Body of pancreas (tissue), 4 donors: ENCODE data around the gene CPM. TPM values are rescaled to one million over a fixed set of nuclear protein-coding genes. Genes with fewer than 3 reads are reported as not detected.

Source experiments
- ATAC-seq: fragments of 150-250 bp; one replicate; pipeline ENCODE4 v1.9.1; 2016
- DNase-seq, 4 donors: peaks; one replicate each; pipeline ENCODE4 v3.0.0-alpha.2; 2019
- H3K27ac ChIP-seq, 4 donors: fragments of 200-600 bp; sonication (generic); 1 replicate in 3 of 4; 2 replicates in 1 of 4; pipeline versions ENCODE4 v1.5.1 to v1.6.1; 2016 to 2019; ENCODE audit warnings: mild to moderate bottlenecking in 1 of 4, mixed read lengths in 1 of 4, moderate library complexity in 1 of 4
- H3K27me3 ChIP-seq, 2 donors: fragments of 200-600 bp; sonication (generic); one replicate each; pipeline ENCODE4 v1.6.0; 2016; ENCODE audit warnings: mild to moderate bottlenecking in 1 of 2
- H3K36me3 ChIP-seq, 2 donors: fragments of 200-600 bp; sonication (generic); replicated peaks in 1 of 2; 2 replicates each; pipeline ENCODE4 v1.5.1; 2016; ENCODE audit warnings: low read depth in 2 of 2; ENCODE audit not compliant: insufficient read depth in 1 of 2
- H3K4me1 ChIP-seq: fragments of 200-600 bp; sonication (generic); one replicate; pipeline ENCODE4 v1.6.0; 2016
- H3K4me3 ChIP-seq, 2 donors: fragments of 200-600 bp; sonication (generic); 1 replicate in 1 of 2; 2 replicates in 1 of 2; pipeline ENCODE4 v1.5.1; 2016 to 2019
- H3K9me3 ChIP-seq, 3 donors: fragments of 200-600 bp; sonication (generic); 1 replicate in 2 of 3; 2 replicates in 1 of 3; pipeline ENCODE4 v1.5.1; 2016
- CTCF ChIP-seq, 7 experiments: fragments of 450-650 bp in 4 of 7; fragments of 200-600 bp in 3 of 7; sonication (generic) in 3 of 7; IDR thresholded peaks; one replicate each; pipeline ENCODE4 v1.5.1; 2016 to 2019; ENCODE audit warnings: antibody characterized with exemption in 7 of 7
- POLR2A ChIP-seq, 3 donors: fragments of 450-650 bp; IDR thresholded peaks; one replicate each; pipeline ENCODE4 v1.6.1; 2016; ENCODE audit warnings: antibody characterized with exemption in 3 of 3, mild to moderate bottlenecking in 2 of 3
- WGBS, 2 donors: methylation state at CpG; one replicate each; pipeline ENCODE4 v1.1.5; 2017; 5-methylcytosine and 5-hydroxymethylcytosine counted together
- intact Hi-C: fragments of 100-400 bp; cut with DNase I; formaldehyde crosslinking; loops from one replicate; pipeline ENCODE4 v1.15.1; 2023
- total RNA-seq, 2 donors: library from RNA; depleted of rRNA; stranded (reverse); fragments of >200 nt; gene quantifications; one replicate each; pipeline ENCODE4 v1.1.0, GENCODE V29; 2016

The CPM gene
- total RNA-seq, 2 donors from 2014 or later, result 34.6 to 35.0 TPM

GRCh38 chr12:68971404-68971803 is 38.4 kb upstream of the CPM start:
- peaks cover 14% of the 10 kb centered on the region for H3K4me1 ChIP-seq
- no peak for TF ChIP-seq CTCF (IDR thresholded peaks at IDR 0.05)
- TF ChIP-seq POLR2A (IDR thresholded peaks at IDR 0.05), result no peak
- H3K27ac ChIP-seq, result no peak overlapping the region
- H3K36me3 ChIP-seq, result no peaks in the 10 kb centered on the region
- WGBS, 2 donors, result 94 to 96% methylated on average over 8 of the region's 8 CpGs
- no peak overlapping the region for H3K4me3 ChIP-seq
- H3K9me3 ChIP-seq, result no peaks in the 10 kb centered on the region
- intact Hi-C loops, result no loop called here
- H3K27me3 ChIP-seq, result no peaks in the 10 kb centered on the region
- DNase-seq (no peak), ATAC-seq (no peak)

- H3K9me3 ChIP-seq, result no peaks in the 10 kb centered on the region
- H3K36me3 ChIP-seq, result no peaks in the 10 kb centered on the region
- intact Hi-C loops, result no loop called here
- WGBS, 2 donors, result 100% methylated on average over 1 of the region's 1 CpG
- ATAC-seq, result no peak
- no peak for DNase-seq
- no peaks in the 10 kb centered on the region for H3K27me3 ChIP-seq
- no peak overlapping the region for H3K27ac ChIP-seq
- peaks cover 9% of the 10 kb centered on the region for H3K4me1 ChIP-seq
- TF ChIP-seq POLR2A (IDR thresholded peaks at IDR 0.05), result no peak
- no peak for TF ChIP-seq CTCF (IDR thresholded peaks at IDR 0.05)
- H3K4me3 ChIP-seq, result no peak overlapping the region
Measured at GRCh38 chr12:68970951-68971350, 38.0 kb upstream of the CPM start.

GRCh38 chr12:68970306-68970705 is 37.3 kb upstream of the CPM start:
- no peaks in the 10 kb centered on the region for H3K9me3 ChIP-seq
- intact Hi-C loops, result no loop called here
- no peaks in the 10 kb centered on the region for H3K27me3 ChIP-seq
- TF ChIP-seq CTCF (IDR thresholded peaks at IDR 0.05) (no peak), POLR2A (IDR thresholded peaks at IDR 0.05) (no peak)
- H3K4me3 ChIP-seq, result no peak overlapping the region
- no peak for ATAC-seq
- DNase-seq, result no peak
- H3K4me1 ChIP-seq, result peaks cover 4% of the 10 kb centered on the region
- H3K36me3 ChIP-seq, result no peaks in the 10 kb centered on the region
- no peak overlapping the region for H3K27ac ChIP-seq

- WGBS, 2 donors, result 91 to 92% methylated on average over 3 of the region's 3 CpGs
- H3K27me3 ChIP-seq, result no peaks in the 10 kb centered on the region
- intact Hi-C loops, result no loop called here
- no peak for TF ChIP-seq CTCF (IDR thresholded peaks at IDR 0.05)
- no peak for TF ChIP-seq POLR2A (IDR thresholded peaks at IDR 0.05)
- H3K4me1 ChIP-seq, result no peaks in the 10 kb centered on the region
- H3K36me3 ChIP-seq, result no peaks in the 10 kb centered on the region
- DNase-seq, result no peak
- ATAC-seq, result no peak
- H3K27ac ChIP-seq, result no peak overlapping the region
- H3K9me3 ChIP-seq, result no peaks in the 10 kb centered on the region
- H3K4me3 ChIP-seq, result no peak overlapping the region
Measured at GRCh38 chr12:68967046-68967445, 34.1 kb upstream of the CPM start.

GRCh38 chr12:68963856-68964745 is 31.1 kb upstream of the CPM start:
- DNase-seq, result no peak
- TF ChIP-seq CTCF (IDR thresholded peaks at IDR 0.05), result no peak
- no peak for TF ChIP-seq POLR2A (IDR thresholded peaks at IDR 0.05)
- intact Hi-C loops, result no loop called here
- Histone ChIP-seq H3K4me1 (no peaks in the 10 kb centered on the region), H3K27me3 (no peaks in the 10 kb centered on the region), H3K36me3 (no peaks in the 10 kb centered on the region), H3K9me3 (no peaks in the 10 kb centered on the region), H3K4me3 (no peak overlapping the region), H3K27ac (no peak overlapping the region)
- WGBS, 2 donors, result 88 to 96% methylated on average over 7 of the region's 7 CpGs
- ATAC-seq, result no peak
